K562 (cell line): ENCODE data around the gene CRYBB1. TPM values are rescaled to one million over a fixed set of nuclear protein-coding genes. Genes with fewer than 3 reads are reported as not detected.
A peak's percentile ranks its signal among the peaks of the same experiment; 100 is the strongest.

Source experiments
- ADNP ChIP-seq: fragments of 200-800 bp; sonication (Bioruptor generic); IDR thresholded peaks from 2 replicates; pipeline ENCODE4 v1.6.1; 2016; ENCODE audit warnings: missing genetic modification characterization, missing compliant biosample characterization
- ARHGAP35 ChIP-seq: fragments of 450-650 bp; IDR thresholded peaks from 2 replicates; pipeline ENCODE4 v1.6.1; 2018; ENCODE audit not compliant: partially characterized antibody
- BRD9 ChIP-seq: fragments of 450-650 bp; IDR thresholded peaks from 2 replicates; pipeline ENCODE4 v1.6.1; 2018; ENCODE audit warnings: low read depth; ENCODE audit not compliant: partially characterized antibody
- ETV5 ChIP-seq: sonication (generic); formaldehyde crosslinking; IDR thresholded peaks from 2 replicates; pipeline ENCODE4 v1.4.0; 2020; ENCODE audit warnings: low read depth, mild to moderate bottlenecking, missing genetic modification reagents
- GATA2 ChIP-seq: sonication (generic); formaldehyde crosslinking; IDR thresholded peaks from 2 replicates; pipeline ENCODE4 v1.4.0; 2020; ENCODE audit warnings: mild to moderate bottlenecking, missing genetic modification reagents
- HDAC1 ChIP-seq, 2 experiments: fragments of 450-650 bp; IDR thresholded peaks; 2 replicates each; pipeline ENCODE4 v1.6.1; 2016 to 2017; ENCODE audit warnings: inconsistent platforms in 1 of 2, mild to moderate bottlenecking in 1 of 2, moderate library complexity in 1 of 2
- KHSRP ChIP-seq: fragments of 450-650 bp; IDR thresholded peaks from 2 replicates; pipeline ENCODE4 v1.6.1; 2017
- L3MBTL2 ChIP-seq: fragments of 450-650 bp; IDR thresholded peaks from 2 replicates; pipeline ENCODE4 v1.6.1; 2016; ENCODE audit warnings: mild to moderate bottlenecking, moderate library complexity
- NR3C1 ChIP-seq: sonication (generic); formaldehyde crosslinking; IDR thresholded peaks from 2 replicates; pipeline ENCODE4 v1.8.1; 2022; ENCODE audit warnings: missing genetic modification reagents
- NUFIP1 ChIP-seq: fragments of 450-650 bp; IDR thresholded peaks from 2 replicates; pipeline ENCODE4 v1.6.1; 2018; ENCODE audit not compliant: partially characterized antibody
- SMC3 ChIP-seq: conservative IDR thresholded peaks from 2 replicates; pipeline ENCODE4 v1.6.1; 2011; ENCODE audit warnings: low read depth, low read length, improper control_type of control experiment; ENCODE audit not compliant: insufficient read depth
- TAF9B ChIP-seq: fragments of 450-650 bp; IDR thresholded peaks from 2 replicates; pipeline ENCODE4 v1.6.1; 2018; ENCODE audit warnings: mild to moderate bottlenecking; ENCODE audit not compliant: partially characterized antibody
- TAL1 ChIP-seq: fragments of 450-650 bp; IDR thresholded peaks from 2 replicates; pipeline ENCODE4 v1.6.1; 2016; ENCODE audit warnings: mild to moderate bottlenecking
- TEAD2 ChIP-seq: fragments of 450-650 bp; IDR thresholded peaks from 2 replicates; pipeline ENCODE4 v1.6.1; 2016; ENCODE audit warnings: missing genetic modification characterization, control low read depth, missing compliant biosample characterization
- XRCC3 ChIP-seq: fragments of 450-650 bp; IDR thresholded peaks from 2 replicates; pipeline ENCODE4 v1.6.1; 2017; ENCODE audit warnings: mild to moderate bottlenecking, moderate library complexity
- ZNF174 ChIP-seq: fragments of 250-450 bp; sonication (Bioruptor Pico); IDR thresholded peaks from 2 replicates; pipeline ENCODE4 v1.4.0; 2020; ENCODE audit warnings: mild to moderate bottlenecking
- ZNF316 ChIP-seq: fragments of 450-650 bp; IDR thresholded peaks from 2 replicates; pipeline ENCODE4 v1.6.1; 2016
- ZSCAN29 ChIP-seq: fragments of 450-650 bp; IDR thresholded peaks from 2 replicates; pipeline ENCODE4 v1.6.1; 2017
- polyA plus RNA-seq, 8 experiments: library from polyadenylated mRNA; depleted of rRNA in 4 of 8; stranded (reverse) in 5 of 8; unstranded in 3 of 8; fragments of >200 nt; fragmentation: Nextera tagmentation in 2 of 8; fragmentation: Illumina TruSeq in 1 of 8; extraction: Ambion mirVana in 2 of 8; extraction: Trizol in 1 of 8; gene quantifications; 2 replicates each; pipeline versions ENCODE4 v1.2.1 to v1.2.3, GENCODE V29; 2011 to 2014; ENCODE audit warnings: inconsistent platforms in 1 of 8, missing spikeins in 1 of 8
- total RNA-seq, 7 experiments: library from RNA; depleted of rRNA in 6 of 7; stranded (reverse); fragments of >200 nt in 6 of 7; fragmentation: Illumina TruSeq in 2 of 7; extraction: Trizol in 2 of 7; gene quantifications; 2 replicates each; pipeline versions ENCODE4 v1.2.1 to v1.2.3, GENCODE V29; 2011 to 2021; ENCODE audit warnings: low replicate concordance in 1 of 7
- TF ChIP-seq, protein P1 (sequence below): fragments of 450-650 bp; IDR thresholded peaks from 2 replicates; pipeline ENCODE4 v1.6.1; 2016; ENCODE audit warnings: low read depth
- TF ChIP-seq, protein P2 (sequence below): sonication (generic); formaldehyde crosslinking; IDR thresholded peaks from 2 replicates; pipeline ENCODE4 v1.8.0; 2022; ENCODE audit warnings: missing genetic modification reagents, mild to moderate bottlenecking, moderate library complexity, borderline replicate concordance
- TF ChIP-seq, protein P3 (sequence below): IDR thresholded peaks from 2 replicates; pipeline ENCODE4 v1.6.1; 2012; ENCODE audit warnings: low read depth, low read length, improper control_type of control experiment, borderline replicate concordance

The CRYBB1 gene
- total and polyA plus RNA-seq, 9 of the 15 experiments (the other 6 are each of a cell fraction or from before 2014, with no cell fraction given), result 0.16 to 0.45 (median 0.33) TPM; not detected in 2

DNA sequence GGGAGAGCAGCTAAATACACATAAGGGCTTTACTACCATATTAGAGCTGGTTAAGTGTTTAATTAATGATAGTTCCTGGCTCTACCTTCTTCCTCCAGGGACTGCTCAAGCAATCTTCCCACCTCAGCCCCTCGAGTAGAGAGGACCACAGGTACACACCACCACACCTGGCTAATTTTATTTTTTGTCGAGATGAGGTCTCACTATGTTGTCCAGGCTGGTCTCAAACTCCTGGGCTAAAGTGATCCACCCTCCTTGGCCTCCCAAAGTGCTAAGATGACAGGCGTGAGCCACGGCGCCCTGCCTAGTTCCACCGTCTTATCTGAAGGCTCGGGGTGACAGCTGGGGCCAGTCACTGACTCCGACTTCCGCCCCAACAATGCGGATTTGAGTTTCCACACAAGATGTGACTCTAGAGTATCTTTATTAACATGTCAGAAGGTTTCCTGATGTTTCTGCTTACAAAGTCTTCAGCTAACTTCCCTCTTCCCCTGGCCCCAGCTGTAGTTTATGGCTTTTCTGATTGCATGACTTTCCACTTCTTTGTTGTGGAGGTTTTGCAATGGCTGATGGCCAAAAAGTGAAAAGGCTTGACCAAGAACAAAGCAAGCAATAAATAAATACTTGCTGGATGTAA lies 44.7 kb downstream of the CRYBB1 start (continued):
- TF ChIP-seq TEAD2 (tag) (no peak), HDAC1 (IDR thresholded peaks at IDR 0.05) (peak in 1 of 2 experiments; percentile 73; a peak in 1 of 4 replicates), ARHGAP35 (no peak), ETV5 (peak; percentile 86), GATA2 (CRISPR knock-in tag) (peak; percentile 55), ZSCAN29 (peak; percentile 94), ZNF316 (no peak), L3MBTL2 (no peak), SMC3 (no peak), ADNP (tag) (no peak), NUFIP1 (no peak), KHSRP (no peak), XRCC3 (no peak), TAL1 (peak; percentile 34; the same call in 1 of the 2 replicates), TAF9B (peak; percentile 54), NR3C1 (CRISPR knock-in tag) (no peak), BRD9 (no peak), ZNF174 (CRISPR knock-in tag) (no peak)
- TF ChIP-seq, protein P1, sequence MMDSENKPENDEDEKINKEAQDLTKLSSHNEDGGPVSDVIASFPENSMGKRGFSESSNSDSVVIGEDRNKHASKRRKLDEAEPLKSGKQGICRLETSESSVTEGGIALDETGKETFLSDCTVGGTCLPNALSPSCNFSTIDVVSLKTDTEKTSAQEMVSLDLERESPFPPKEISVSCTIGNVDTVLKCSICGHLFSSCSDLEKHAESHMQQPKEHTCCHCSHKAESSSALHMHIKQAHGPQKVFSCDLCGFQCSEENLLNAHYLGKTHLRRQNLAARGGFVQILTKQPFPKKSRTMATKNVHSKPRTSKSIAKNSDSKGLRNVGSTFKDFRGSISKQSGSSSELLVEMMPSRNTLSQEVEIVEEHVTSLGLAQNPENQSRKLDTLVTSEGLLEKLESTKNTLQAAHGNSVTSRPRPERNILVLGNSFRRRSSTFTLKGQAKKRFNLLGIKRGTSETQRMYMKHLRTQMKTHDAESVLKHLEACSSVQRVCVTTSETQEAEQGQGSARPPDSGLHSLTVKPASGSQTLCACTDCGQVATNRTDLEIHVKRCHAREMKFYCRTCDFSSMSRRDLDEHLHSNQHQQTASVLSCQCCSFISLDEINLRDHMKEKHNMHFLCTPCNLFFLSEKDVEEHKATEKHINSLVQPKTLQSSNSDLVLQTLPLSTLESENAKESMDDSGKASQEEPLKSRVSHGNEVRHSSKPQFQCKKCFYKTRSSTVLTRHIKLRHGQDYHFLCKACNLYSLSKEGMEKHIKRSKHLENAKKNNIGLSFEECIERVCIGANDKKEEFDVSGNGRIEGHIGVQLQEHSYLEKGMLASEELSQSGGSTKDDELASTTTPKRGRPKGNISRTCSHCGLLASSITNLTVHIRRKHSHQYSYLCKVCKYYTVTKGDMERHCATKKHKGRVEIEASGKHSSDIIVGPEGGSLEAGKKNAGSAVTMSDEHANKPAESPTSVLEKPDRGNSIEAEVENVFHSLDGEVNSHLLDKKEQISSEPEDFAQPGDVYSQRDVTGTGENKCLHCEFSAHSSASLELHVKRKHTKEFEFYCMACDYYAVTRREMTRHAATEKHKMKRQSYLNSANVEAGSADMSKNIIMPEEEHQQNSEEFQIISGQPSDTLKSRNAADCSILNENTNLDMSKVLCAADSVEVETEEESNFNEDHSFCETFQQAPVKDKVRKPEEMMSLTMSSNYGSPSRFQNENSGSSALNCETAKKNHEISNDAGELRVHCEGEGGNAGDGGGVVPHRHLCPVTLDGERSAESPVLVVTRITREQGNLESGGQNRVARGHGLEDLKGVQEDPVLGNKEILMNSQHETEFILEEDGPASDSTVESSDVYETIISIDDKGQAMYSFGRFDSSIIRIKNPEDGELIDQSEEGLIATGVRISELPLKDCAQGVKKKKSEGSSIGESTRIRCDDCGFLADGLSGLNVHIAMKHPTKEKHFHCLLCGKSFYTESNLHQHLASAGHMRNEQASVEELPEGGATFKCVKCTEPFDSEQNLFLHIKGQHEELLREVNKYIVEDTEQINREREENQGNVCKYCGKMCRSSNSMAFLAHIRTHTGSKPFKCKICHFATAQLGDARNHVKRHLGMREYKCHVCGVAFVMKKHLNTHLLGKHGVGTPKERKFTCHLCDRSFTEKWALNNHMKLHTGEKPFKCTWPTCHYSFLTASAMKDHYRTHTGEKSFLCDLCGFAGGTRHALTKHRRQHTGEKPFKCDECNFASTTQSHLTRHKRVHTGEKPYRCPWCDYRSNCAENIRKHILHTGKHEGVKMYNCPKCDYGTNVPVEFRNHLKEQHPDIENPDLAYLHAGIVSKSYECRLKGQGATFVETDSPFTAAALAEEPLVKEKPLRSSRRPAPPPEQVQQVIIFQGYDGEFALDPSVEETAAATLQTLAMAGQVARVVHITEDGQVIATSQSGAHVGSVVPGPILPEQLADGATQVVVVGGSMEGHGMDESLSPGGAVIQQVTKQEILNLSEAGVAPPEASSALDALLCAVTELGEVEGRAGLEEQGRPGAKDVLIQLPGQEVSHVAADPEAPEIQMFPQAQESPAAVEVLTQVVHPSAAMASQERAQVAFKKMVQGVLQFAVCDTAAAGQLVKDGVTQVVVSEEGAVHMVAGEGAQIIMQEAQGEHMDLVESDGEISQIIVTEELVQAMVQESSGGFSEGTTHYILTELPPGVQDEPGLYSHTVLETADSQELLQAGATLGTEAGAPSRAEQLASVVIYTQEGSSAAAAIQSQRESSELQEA, result no peak
- TF ChIP-seq, protein P2, sequence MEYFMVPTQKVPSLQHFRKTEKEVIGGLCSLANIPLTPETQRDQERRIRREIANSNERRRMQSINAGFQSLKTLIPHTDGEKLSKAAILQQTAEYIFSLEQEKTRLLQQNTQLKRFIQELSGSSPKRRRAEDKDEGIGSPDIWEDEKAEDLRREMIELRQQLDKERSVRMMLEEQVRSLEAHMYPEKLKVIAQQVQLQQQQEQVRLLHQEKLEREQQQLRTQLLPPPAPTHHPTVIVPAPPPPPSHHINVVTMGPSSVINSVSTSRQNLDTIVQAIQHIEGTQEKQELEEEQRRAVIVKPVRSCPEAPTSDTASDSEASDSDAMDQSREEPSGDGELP (CRISPR knock-in tag), result peak; percentile 97
- TF ChIP-seq, protein P3, sequence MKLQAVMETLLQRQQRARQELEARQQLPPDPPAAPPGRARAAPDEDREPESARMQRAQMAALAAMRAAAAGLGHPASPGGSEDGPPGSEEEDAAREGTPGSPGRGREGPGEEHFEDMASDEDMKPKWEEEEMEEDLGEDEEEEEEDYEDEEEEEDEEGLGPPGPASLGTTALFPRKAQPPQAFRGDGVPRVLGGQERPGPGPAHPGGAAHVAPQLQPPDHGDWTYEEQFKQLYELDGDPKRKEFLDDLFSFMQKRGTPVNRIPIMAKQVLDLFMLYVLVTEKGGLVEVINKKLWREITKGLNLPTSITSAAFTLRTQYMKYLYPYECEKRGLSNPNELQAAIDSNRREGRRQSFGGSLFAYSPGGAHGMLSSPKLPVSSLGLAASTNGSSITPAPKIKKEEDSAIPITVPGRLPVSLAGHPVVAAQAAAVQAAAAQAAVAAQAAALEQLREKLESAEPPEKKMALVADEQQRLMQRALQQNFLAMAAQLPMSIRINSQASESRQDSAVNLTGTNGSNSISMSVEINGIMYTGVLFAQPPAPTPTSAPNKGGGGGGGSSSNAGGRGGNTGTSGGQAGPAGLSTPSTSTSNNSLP, result no peak
